HEK293 (cell line): ENCODE measurements around the gene SPRTN.

Experiments used
- CTCF ChIA-PET: fragments of 350-600 bp; formaldehyde crosslinking; extraction: SDS; loops from one replicate; lab custom pipeline; 2021; ENCODE audit warnings: antibody characterized with exemption; lab: Yijun Ruan, JAX
- POLR2A ChIA-PET: fragments of 300-600 bp; formaldehyde crosslinking; extraction: SDS; loops from one replicate; lab custom pipeline; 2020; ENCODE audit warnings: antibody characterized with exemption, inconsistent platforms; lab: Yijun Ruan, JAX
- H3K27ac ChIP-seq: fragments of 200-500 bp; sonication (Bioruptor generic); 2 replicates; pipeline ENCODE4 v1.5.1; 2014; ENCODE audit warnings: low read depth, low read length, control low read depth, inconsistent platforms; ENCODE audit errors: extremely low read depth
- H3K36me3 ChIP-seq, 2 experiments: fragments of 200-500 bp in 1 of 2; sonication (Bioruptor generic) in 1 of 2; 1 replicate in 1 of 2; 2 replicates in 1 of 2; pipeline ENCODE4 v1.5.1; 2014 to 2017; ENCODE audit warnings: inconsistent platforms in 2 of 2, low read length in 2 of 2; ENCODE audit not compliant: control insufficient read depth in 2 of 2, insufficient read depth in 1 of 2
- H3K4me1 ChIP-seq: fragments of 200-500 bp; sonication (Bioruptor generic); 2 replicates; pipeline ENCODE4 v1.5.1; 2014; ENCODE audit warnings: mild to moderate bottlenecking, low read length, inconsistent platforms; ENCODE audit not compliant: control insufficient read depth, insufficient read depth
- H3K4me3 ChIP-seq: 2 replicates; pipeline ENCODE4 v1.5.1; 2011; ENCODE audit warnings: low read depth, mild to moderate bottlenecking, control low read depth, low read length, moderate library complexity
- H3K9me3 ChIP-seq: fragments of 200-500 bp; sonication (Bioruptor generic); 2 replicates; pipeline ENCODE4 v1.5.1; 2014; ENCODE audit warnings: low read depth, low read length, inconsistent platforms; ENCODE audit not compliant: control insufficient read depth, insufficient read depth
- KLF16 ChIP-seq: fragments of 450-650 bp; formaldehyde crosslinking; IDR thresholded peaks from 2 replicates; pipeline ENCODE4 v1.5.1; 2017; ENCODE audit warnings: missing biosample characterization, missing genetic modification characterization
- KLF8 ChIP-seq: fragments of 450-650 bp; formaldehyde crosslinking; IDR thresholded peaks from 2 replicates; pipeline ENCODE4 v1.5.1; 2016; ENCODE audit warnings: missing biosample characterization, missing genetic modification characterization
- OSR2 ChIP-seq: fragments of 450-650 bp; formaldehyde crosslinking; IDR thresholded peaks from 2 replicates; pipeline ENCODE4 v1.5.1; 2016; ENCODE audit warnings: missing biosample characterization, missing genetic modification characterization
- PATZ1 ChIP-seq: fragments of 450-650 bp; formaldehyde crosslinking; IDR thresholded peaks from 2 replicates; pipeline ENCODE4 v1.5.1; 2016; ENCODE audit warnings: missing biosample characterization, missing genetic modification characterization
- PBX3 ChIP-seq: sonication (generic); formaldehyde crosslinking; IDR thresholded peaks from 2 replicates; pipeline ENCODE4 v1.8.1; 2022; ENCODE audit warnings: mild to moderate bottlenecking, moderate library complexity, missing genetic modification reagents
- SCRT2 ChIP-seq: fragments of 450-650 bp; formaldehyde crosslinking; IDR thresholded peaks from 2 replicates; pipeline ENCODE4 v1.5.1; 2016; ENCODE audit warnings: missing biosample characterization, missing genetic modification characterization
- ZIC2 ChIP-seq: fragments of 450-650 bp; formaldehyde crosslinking; IDR thresholded peaks from 2 replicates; pipeline ENCODE4 v1.5.1; 2016; ENCODE audit warnings: missing biosample characterization, missing genetic modification characterization
- ZNF138 ChIP-seq: fragments of 450-650 bp; formaldehyde crosslinking; IDR thresholded peaks from 2 replicates; pipeline ENCODE4 v1.5.1; 2016; ENCODE audit warnings: missing biosample characterization, missing genetic modification characterization, borderline replicate concordance
- ZNF214 ChIP-seq: fragments of 450-650 bp; formaldehyde crosslinking; IDR thresholded peaks from 2 replicates; pipeline ENCODE4 v1.5.1; 2017; ENCODE audit warnings: missing biosample characterization, mild to moderate bottlenecking, missing genetic modification characterization, borderline replicate concordance
- ZNF24 ChIP-seq: fragments of 450-650 bp; formaldehyde crosslinking; IDR thresholded peaks from 2 replicates; pipeline ENCODE4 v1.5.1; 2016; ENCODE audit warnings: missing biosample characterization, missing genetic modification characterization
- ZNF266 ChIP-seq: fragments of 450-650 bp; formaldehyde crosslinking; IDR thresholded peaks from 2 replicates; pipeline ENCODE4 v1.5.1; 2016; ENCODE audit warnings: missing biosample characterization, missing genetic modification characterization, low read depth
- ZNF335 ChIP-seq: fragments of 450-650 bp; formaldehyde crosslinking; conservative IDR thresholded peaks from 2 replicates; pipeline ENCODE4 v1.5.1; 2016; ENCODE audit warnings: missing biosample characterization, missing genetic modification characterization
- ZNF37A ChIP-seq: fragments of 450-650 bp; IDR thresholded peaks from 2 replicates; pipeline ENCODE4 v1.5.1; 2018; ENCODE audit warnings: missing biosample characterization, missing genetic modification characterization
- ZNF404 ChIP-seq: fragments of 450-650 bp; formaldehyde crosslinking; IDR thresholded peaks from 2 replicates; pipeline ENCODE4 v1.5.1; 2017; ENCODE audit warnings: missing biosample characterization, missing genetic modification characterization
- ZNF555 ChIP-seq: fragments of 450-650 bp; formaldehyde crosslinking; conservative IDR thresholded peaks from 2 replicates; pipeline ENCODE4 v1.5.1; 2017; ENCODE audit warnings: missing biosample characterization, mild to moderate bottlenecking, missing genetic modification characterization, inconsistent platforms
- ZNF626 ChIP-seq: fragments of 450-650 bp; sonication (Bioruptor Pico); formaldehyde crosslinking; IDR thresholded peaks from 2 replicates; pipeline ENCODE4 v1.5.1; 2018; ENCODE audit warnings: missing biosample characterization, missing genetic modification characterization, inconsistent platforms
- ZNF629 ChIP-seq: fragments of 450-650 bp; formaldehyde crosslinking; IDR thresholded peaks from 2 replicates; pipeline ENCODE4 v1.5.1; 2017; ENCODE audit warnings: missing biosample characterization, missing genetic modification characterization
- ZNF837 ChIP-seq: fragments of 450-650 bp; formaldehyde crosslinking; IDR thresholded peaks from 2 replicates; pipeline ENCODE4 v1.5.1; 2016; ENCODE audit warnings: missing biosample characterization, missing genetic modification characterization
- ZSCAN23 ChIP-seq: fragments of 450-650 bp; formaldehyde crosslinking; IDR thresholded peaks from 2 replicates; pipeline ENCODE4 v1.5.1; 2016; ENCODE audit warnings: missing biosample characterization, missing genetic modification characterization
- ZSCAN5A ChIP-seq: fragments of 450-650 bp; formaldehyde crosslinking; IDR thresholded peaks from 2 replicates; pipeline ENCODE4 v1.5.1; 2016; ENCODE audit warnings: missing biosample characterization, missing genetic modification characterization
- ZXDB ChIP-seq: fragments of 450-650 bp; formaldehyde crosslinking; IDR thresholded peaks from 2 replicates; pipeline ENCODE4 v1.5.1; 2016; ENCODE audit warnings: missing biosample characterization, missing genetic modification characterization

Gene SPRTN

GRCh38 chr1:231315887-231316286, 22.2 kb upstream of the SPRTN start (continued):
- TF ChIP-seq ZXDB (tag by site-specific recombination): peak; percentile 47; the same call in 1 of the 2 replicates
- TF ChIP-seq ZNF335 (tag by site-specific recombination): peak; percentile 52

- H3K27ac ChIP-seq: no peak overlapping the region
- H3K36me3 ChIP-seq: no peaks in the 10 kb centered on the region
- no peak overlapping the region for H3K4me3 ChIP-seq
- ChIA-PET POLR2A (interaction anchor here (1.6 kb wide), 1 partner anchor 20 kb away, joined by 5 read pairs; the partner anchor contains the start of gene EXOC8), CTCF (interaction anchor here (0.7 kb wide), 3 partner anchors 96 to 581 kb away, joined by 3 to 4 read pairs (median 3); no protein-coding TSS in a partner anchor)
- no peaks in the 10 kb centered on the region for H3K4me1 ChIP-seq
- no peaks in the 10 kb centered on the region for H3K9me3 ChIP-seq
- no peak for TF ChIP-seq OSR2
- TF ChIP-seq SCRT2 (tag by site-specific recombination): no peak
- no peak for TF ChIP-seq PBX3 (CRISPR knock-in tag)
- TF ChIP-seq ZNF555 (tag by site-specific recombination): no peak
- TF ChIP-seq ZNF24 (tag by site-specific recombination): no peak
- no peak for TF ChIP-seq ZNF266 (tag by site-specific recombination)
- TF ChIP-seq, all 188 proteins: peak for 0
These were observed 20.6 kb upstream of the SPRTN start for GRCh38 chr1:231317306-231318014.

GRCh38 chr1:231318015-231318355, 20.1 kb upstream of the SPRTN start:
- Histone ChIP-seq H3K27ac (no peak overlapping the region), H3K36me3 (no peaks in the 10 kb centered on the region), H3K9me3 (no peaks in the 10 kb centered on the region), H3K4me3 (no peak overlapping the region), H3K4me1 (no peaks in the 10 kb centered on the region)
- CTCF ChIA-PET: interaction anchor here (0.7 kb wide), 2 partner anchors 78 to 480 kb away, joined by 3 to 4 read pairs; no protein-coding TSS in a partner anchor
- no peak for TF ChIP-seq ZNF214 (tag by site-specific recombination)
- POLR2A ChIA-PET: interaction anchor here (1.6 kb wide), 1 partner anchor 20 kb away, joined by 5 read pairs; the partner anchor contains the start of gene EXOC8

GRCh38 chr1:231318568-231318967, 19.5 kb upstream of the SPRTN start:
- CTCF ChIA-PET: interaction anchor here (0.7 kb wide), 1 partner anchor 78 kb away, joined by 3 read pairs; no protein-coding TSS in a partner anchor
- H3K4me3 ChIP-seq: no peak overlapping the region

More at GRCh38 chr1:231318568-231318967, 19.5 kb upstream of the SPRTN start:
- H3K9me3 ChIP-seq: no peaks in the 10 kb centered on the region
- TF ChIP-seq ZNF629 (tag by site-specific recombination) (no peak), ZIC2 (tag by site-specific recombination) (no peak), ZNF37A (tag by site-specific recombination) (no peak), ZNF555 (tag by site-specific recombination) (no peak), ZNF138 (tag by site-specific recombination) (no peak), KLF16 (tag by site-specific recombination) (no peak), PATZ1 (tag by site-specific recombination) (no peak), ZSCAN23 (tag by site-specific recombination) (no peak), KLF8 (tag by site-specific recombination) (no peak), ZNF626 (tag by site-specific recombination) (no peak), ZSCAN5A (tag by site-specific recombination) (no peak), ZNF404 (no peak), ZNF837 (no peak)
- no peak overlapping the region for H3K27ac ChIP-seq
- no peaks in the 10 kb centered on the region for H3K4me1 ChIP-seq
- H3K36me3 ChIP-seq: no peaks in the 10 kb centered on the region
- POLR2A ChIA-PET: interaction anchor here (1.6 kb wide), 1 partner anchor 19 kb away, joined by 5 read pairs; the partner anchor contains the start of gene EXOC8
